HCT116 (cell line): ENCODE results near the gene HEY2. TPM values are rescaled to one million over a fixed set of nuclear protein-coding genes. Genes with fewer than 3 reads are reported as not detected.

Experiments
- ATAC-seq: fragments of 200-7000 bp; cut with Tn5 transposase; 2 replicates; pipeline ENCODE4 v1.9.1; 2020; ENCODE audit warnings: mild to moderate bottlenecking, moderate library complexity
- BruUV-seq: library from RNA; stranded (reverse); fragments of 400-500 nt; replicated peaks from 2 replicates; lab custom pipeline; 2021; lab: Mats Ljungman, UMichigan
- CTCF ChIA-PET: fragments of 300-600 bp; sonication (Branson Sonifier 250); formaldehyde crosslinking; loops from one replicate; lab custom pipeline; 2021; ENCODE audit warnings: antibody characterized with exemption; lab: Charles Lee
- POLR2A ChIA-PET: fragments of 300-600, 350-600 bp; sonication (Branson Sonifier 250); formaldehyde crosslinking; loops from one replicate; lab custom pipeline; 2021; ENCODE audit warnings: antibody characterized with exemption; lab: Charles Lee
- RAD21 ChIA-PET, 2 experiments: fragments of 300-600 bp; sonication (Branson Sonifier 250); formaldehyde crosslinking; loops; one replicate each; lab custom pipeline; 2023; ENCODE audit warnings: low total read pairs in 2 of 2; ENCODE audit not compliant: uncharacterized antibody in 2 of 2, unreplicated experiment in 2 of 2, low non-redundant PET in 1 of 2; lab: Charles Lee
- DNase-seq: peaks from one replicate; pipeline ENCODE4 v3.0.0-alpha.2; 2010; ENCODE audit warnings: low read depth, low spot score
- H2AFZ ChIP-seq: fragments of 200-600 bp; shearing (Covaris generic), sonication (generic); 2 replicates; pipeline ENCODE4 v1.6.1; 2017; ENCODE audit warnings: low read depth, mixed run types, mixed read lengths, antibody characterized with exemption, low read length; ENCODE audit not compliant: poor library complexity, severe bottlenecking
- H3K27ac ChIP-seq: 2 replicates; pipeline ENCODE4 v1.5.1; 2012; ENCODE audit warnings: low read depth, low read length
- H3K27me3 ChIP-seq: fragments of 200-600 bp; sonication (generic); 2 replicates; pipeline ENCODE4 v1.6.1; 2016; ENCODE audit warnings: mixed run types, low read length, mixed read lengths; ENCODE audit not compliant: insufficient read depth
- H3K36me3 ChIP-seq, 2 experiments: fragments of 200-500 bp in 1 of 2; fragments of 200-600 bp in 1 of 2; sonication (Bioruptor generic) in 1 of 2; sonication (generic) in 1 of 2; 2 replicates each; pipeline versions ENCODE4 v1.5.1 to v1.6.1; 2014 to 2016; ENCODE audit warnings: low read length in 2 of 2, inconsistent platforms in 1 of 2, mixed read lengths in 1 of 2, mixed run types in 1 of 2; ENCODE audit not compliant: insufficient read depth in 2 of 2, control insufficient read depth in 1 of 2
- H3K4me1 ChIP-seq, 2 experiments: fragments of 200-600 bp in 1 of 2; sonication (generic) in 1 of 2; 2 replicates each; pipeline versions ENCODE4 v1.5.1 to v1.6.1; 2012 to 2017; ENCODE audit warnings: low read length in 2 of 2, inconsistent platforms in 1 of 2, mild to moderate bottlenecking in 1 of 2, mixed read lengths in 1 of 2, mixed run types in 1 of 2, moderate library complexity in 1 of 2; ENCODE audit not compliant: insufficient read depth in 2 of 2, control insufficient read depth in 1 of 2
- H3K4me2 ChIP-seq: fragments of 200-600 bp; sonication (generic); 2 replicates; pipeline ENCODE4 v1.6.1; 2017; ENCODE audit warnings: mixed run types, low read length, mixed read lengths
- H3K4me3 ChIP-seq, 2 experiments: fragments of 200-600 bp in 1 of 2; sonication (generic) in 1 of 2; replicated peaks in 1 of 2; 2 replicates each; pipeline ENCODE4 v1.5.1; 2011 to 2016; ENCODE audit warnings: low read length in 2 of 2, control low read depth in 1 of 2, low read depth in 1 of 2, mild to moderate bottlenecking in 1 of 2, mixed read lengths in 1 of 2, mixed run types in 1 of 2
- H3K79me2 ChIP-seq: fragments of 200-600 bp; sonication (generic); 2 replicates; pipeline ENCODE4 v1.6.1; 2017; ENCODE audit warnings: mild to moderate bottlenecking, mixed run types, low read length, moderate library complexity, mixed read lengths; ENCODE audit not compliant: insufficient read depth
- H3K9ac ChIP-seq: fragments of 200-600 bp; sonication (generic); 2 replicates; pipeline ENCODE4 v1.6.1; 2016; ENCODE audit warnings: low read length, mixed read lengths
- H3K9me2 ChIP-seq: fragments of 200-600 bp; sonication (generic), shearing (Covaris generic); 2 replicates; pipeline ENCODE4 v1.6.1; 2017; ENCODE audit warnings: mixed run types, mild to moderate bottlenecking, moderate library complexity; ENCODE audit not compliant: insufficient read depth
- H3K9me3 ChIP-seq, 2 experiments: fragments of 200-500 bp in 1 of 2; fragments of 200-600 bp in 1 of 2; sonication (Bioruptor generic) in 1 of 2; sonication (generic) in 1 of 2; 2 replicates each; pipeline ENCODE4 v1.6.1; 2014 to 2017; ENCODE audit warnings: low read length in 2 of 2, mixed read lengths in 2 of 2, inconsistent platforms in 1 of 2, low read depth in 1 of 2, mild to moderate bottlenecking in 1 of 2, mixed run types in 1 of 2, moderate library complexity in 1 of 2; ENCODE audit not compliant: control insufficient read depth in 1 of 2, insufficient read depth in 1 of 2
- H4K20me1 ChIP-seq: fragments of 200-600 bp; sonication (generic), shearing (Covaris generic); 2 replicates; pipeline ENCODE4 v1.6.1; 2017; ENCODE audit warnings: mixed run types, mild to moderate bottlenecking, moderate library complexity; ENCODE audit not compliant: insufficient read depth
- ATF3 ChIP-seq: IDR thresholded peaks from 2 replicates; pipeline ENCODE4 v1.6.1; 2012
- CTCF ChIP-seq, 3 experiments: fragments of 200-600 bp in 1 of 3; sonication (generic) in 1 of 3; IDR thresholded peaks in 2 of 3; conservative IDR thresholded peaks in 1 of 3; 2 replicates each; pipeline ENCODE4 v1.5.1; 2012 to 2017; ENCODE audit warnings: low read depth in 2 of 3, low read length in 2 of 3, antibody characterized with exemption in 1 of 3, borderline replicate concordance in 1 of 3, control low read depth in 1 of 3, mild to moderate bottlenecking in 1 of 3, mixed read lengths in 1 of 3, mixed run types in 1 of 3, moderate library complexity in 1 of 3; ENCODE audit not compliant: insufficient read depth in 1 of 3
- EGR1 ChIP-seq: IDR thresholded peaks from 2 replicates; pipeline ENCODE4 v1.6.1; 2012; ENCODE audit warnings: low read depth
- ELF1 ChIP-seq: IDR thresholded peaks from 2 replicates; pipeline ENCODE4 v1.6.1; 2012; ENCODE audit warnings: low read depth, borderline replicate concordance
- EZH2phosphoT487 ChIP-seq: fragments of 200-600 bp; IDR thresholded peaks from 2 replicates; pipeline ENCODE4 v1.6.1; 2018; ENCODE audit warnings: antibody characterized with exemption, borderline replicate concordance
- FOSL1 ChIP-seq: IDR thresholded peaks from 2 replicates; pipeline ENCODE4 v1.6.1; 2012; ENCODE audit warnings: low read depth
- JUND ChIP-seq: IDR thresholded peaks from 2 replicates; pipeline ENCODE4 v1.6.1; 2012
- POLR2A ChIP-seq: IDR thresholded peaks from 2 replicates; pipeline ENCODE4 v1.7.0; 2011; ENCODE audit warnings: borderline replicate concordance; ENCODE audit not compliant: insufficient read depth, insufficient read length; ENCODE audit errors: extremely low read depth
- POLR2AphosphoS5 ChIP-seq: IDR thresholded peaks from 2 replicates; pipeline ENCODE4 v1.6.1; 2011; ENCODE audit warnings: mild to moderate bottlenecking, low read depth, low read length, moderate library complexity
- RAD21 ChIP-seq: IDR thresholded peaks from 2 replicates; pipeline ENCODE4 v1.6.1; 2012; ENCODE audit warnings: low read depth, mild to moderate bottlenecking
- SIN3A ChIP-seq: IDR thresholded peaks from 2 replicates; pipeline ENCODE4 v1.6.1; 2012; ENCODE audit warnings: low read depth
- SP1 ChIP-seq: IDR thresholded peaks from 2 replicates; pipeline ENCODE4 v1.6.1; 2012; ENCODE audit warnings: low read depth
- SRF ChIP-seq: IDR thresholded peaks from 2 replicates; pipeline ENCODE4 v1.6.1; 2012; ENCODE audit warnings: low read depth
- TCF7L2 ChIP-seq: IDR thresholded peaks from 2 replicates; pipeline ENCODE4 v1.7.0; 2011; ENCODE audit warnings: borderline replicate concordance, inconsistent platforms; ENCODE audit not compliant: insufficient read depth, insufficient read length; ENCODE audit errors: extremely low read depth
- YY1 ChIP-seq: IDR thresholded peaks from 2 replicates; pipeline ENCODE4 v1.6.1; 2011; ENCODE audit warnings: low read length, low read depth, moderate library complexity, mild to moderate bottlenecking; ENCODE audit not compliant: insufficient replicate concordance; ENCODE audit errors: extremely low read depth
- ZBTB33 ChIP-seq: IDR thresholded peaks from 2 replicates; pipeline ENCODE4 v1.6.1; 2011; ENCODE audit warnings: mild to moderate bottlenecking, low read length, moderate library complexity; ENCODE audit not compliant: insufficient replicate concordance; ENCODE audit errors: extremely low read depth
- ZNF274 ChIP-seq: fragments of 200-500 bp; sonication (Bioruptor generic); IDR thresholded peaks from 2 replicates; pipeline ENCODE4 v1.6.1; 2014; ENCODE audit warnings: mild to moderate bottlenecking, low read depth, low read length, inconsistent platforms
- intact Hi-C: fragments of 100-400 bp; cut with micrococcal nuclease; formaldehyde crosslinking; loops from 2 replicates; pipeline ENCODE4 v1.10.0; 2022
- total RNA-seq: library from RNA; stranded (reverse); gene quantifications from one replicate; pipeline ENCODE4 v1.2.1, GENCODE V29; 2021; ENCODE audit not compliant: unreplicated experiment

The HEY2 gene
- total RNA-seq, 1 experiment from 2014 or later: not detected

- BruUV-seq: no TSS peak
- H3K4me1 ChIP-seq: no peaks in the 10 kb centered on the region
- no peaks in the 10 kb centered on the region for H3K36me3 ChIP-seq
- no peaks in the 10 kb centered on the region for H3K79me2 ChIP-seq
- no peaks in the 10 kb centered on the region for H3K9me2 ChIP-seq
- no peak for ATAC-seq
- H4K20me1 ChIP-seq: no peaks in the 10 kb centered on the region
- TF ChIP-seq RAD21 (no peak), SP1 (no peak), YY1 (no peak), TCF7L2 (no peak), SIN3A (no peak), ATF3 (no peak), EGR1 (no peak), SRF (no peak), FOSL1 (no peak), CTCF (IDR thresholded peaks at IDR 0.05 in 2 of 3, conservative IDR thresholded peaks at IDR 0.05 in 1 of 3; ENCODE audit: borderline replicate concordance in 1 of 3, insufficient read depth in 1 of 3, low read depth in 2 of 3, low read length in 2 of 3) (no peak), ZNF274 (no peak), POLR2A (no peak), ZBTB33 (no peak), POLR2AphosphoS5 (no peak), EZH2phosphoT487 (no peak), ELF1 (no peak), JUND (no peak)
- H3K4me2 ChIP-seq: no peak overlapping the region
- H3K9ac ChIP-seq: no peak overlapping the region
- H3K9me3 ChIP-seq: no peaks in the 10 kb centered on the region
- no peak overlapping the region for H3K27ac ChIP-seq
- ChIA-PET POLR2A (no interaction called here), RAD21 (no interaction called here), CTCF (no interaction called here)
- H3K27me3 ChIP-seq: no peaks in the 10 kb centered on the region
- H2AFZ ChIP-seq: no peak overlapping the region
- no peak overlapping the region for H3K4me3 ChIP-seq
- no peak for DNase-seq
- intact Hi-C loops: no loop called here
Measured at GRCh38 chr6:125707615-125708243, 41.7 kb upstream of the HEY2 start.
